Right ventricle myocardium inferior (tissue), 1 donor: ENCODE results near the gene ZNF581. TPM values are rescaled to one million over a fixed set of nuclear protein-coding genes. Genes with fewer than 3 reads are reported as not detected.

Experiments used
- total RNA-seq: library from RNA; stranded (reverse); fragmentation: NEBNext Ultra II Directional; extraction: Animal tissue kit (Norgen Biotek cat#: 25700); gene quantifications from one replicate; pipeline ENCODE4 v1.2.1, GENCODE V29; 2021
- donor health status: DM: no; HTN: yes; CAD: no; lungs with severe emphysema.

The ZNF581 gene
- total RNA-seq, 1 donor from 2014 or later = 7.4 TPM

Other genes with a start within 250 kb of the ZNF581 start
- 31.2 TPM for gene UBE2S, start 235.9 kb upstream of the ZNF581 start, total RNA-seq
- gene SHISA7, start 200.3 kb upstream of the ZNF581 start, total RNA-seq = not detected
- 55.2 TPM for gene ISOC2, start 182.0 kb upstream of the ZNF581 start, total RNA-seq
- gene C19orf85, start 178.9 kb upstream of the ZNF581 start, total RNA-seq = not detected
- 5.7 TPM for gene ZNF628, start 167.0 kb upstream of the ZNF581 start, total RNA-seq
- 5.6 TPM for gene NAT14, start 158.5 kb upstream of the ZNF581 start, total RNA-seq
- gene SSC5D, start 155.2 kb upstream of the ZNF581 start, total RNA-seq = 3.4 TPM
- gene SBK2, start 106.5 kb upstream of the ZNF581 start, total RNA-seq = 12.7 TPM
- gene SBK3, start 98.1 kb upstream of the ZNF581 start, total RNA-seq = 17.6 TPM
- 13.1 TPM for gene ZNF579, start 62.8 kb upstream of the ZNF581 start, total RNA-seq
- gene FIZ1, start 44.1 kb upstream of the ZNF581 start, total RNA-seq = 14.8 TPM
- gene ZNF524, start 43.4 kb upstream of the ZNF581 start, total RNA-seq = 16.9 TPM
- gene ZNF865, start 38.0 kb upstream of the ZNF581 start, total RNA-seq = 16.9 TPM
- 11.1 TPM for gene ZNF784, start 19.1 kb upstream of the ZNF581 start, total RNA-seq
- 13.2 TPM for gene ZNF580, start 2.6 kb upstream of the ZNF581 start, total RNA-seq
- gene CCDC106, start 4.6 kb downstream of the ZNF581 start, total RNA-seq = 17.4 TPM
- gene U2AF2, start 11.4 kb downstream of the ZNF581 start, total RNA-seq = 74.5 TPM
- 213 TPM for gene EPN1, start 31.6 kb downstream of the ZNF581 start, total RNA-seq
- not detected for gene NLRP9, start 94.8 kb downstream of the ZNF581 start, total RNA-seq
- gene RFPL4A, start 115.4 kb downstream of the ZNF581 start, total RNA-seq = not detected
- gene RFPL4AL1, start 125.5 kb downstream of the ZNF581 start, total RNA-seq = not detected
- not detected for gene NLRP11, start 188.3 kb downstream of the ZNF581 start, total RNA-seq
- gene NLRP4, start 192.9 kb downstream of the ZNF581 start, total RNA-seq = not detected